ENCODE measurements around the gene RAPGEF4.

The RAPGEF4 gene

DNA sequence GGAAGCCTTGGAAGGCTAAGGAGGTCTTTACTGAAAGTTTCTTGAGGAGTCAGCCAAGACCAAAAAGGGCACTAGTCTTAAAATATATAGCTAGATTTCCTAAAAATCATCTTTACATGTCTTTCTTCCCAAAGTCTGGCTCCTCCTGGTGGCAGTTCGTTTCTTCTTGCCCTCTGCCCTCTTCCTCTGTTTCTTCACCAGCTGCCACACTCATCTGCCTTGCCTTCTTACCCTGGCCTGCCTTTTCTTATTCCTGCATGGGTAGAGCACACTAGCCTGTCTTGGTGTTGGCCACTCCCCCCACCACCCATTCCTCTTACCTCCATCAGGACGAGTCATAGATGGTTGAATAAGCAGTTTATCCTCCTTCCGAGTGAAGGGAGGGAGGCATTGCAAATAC is 129.8 kb downstream of the RAPGEF4 start:
- no peak for DNase-seq

DNA sequence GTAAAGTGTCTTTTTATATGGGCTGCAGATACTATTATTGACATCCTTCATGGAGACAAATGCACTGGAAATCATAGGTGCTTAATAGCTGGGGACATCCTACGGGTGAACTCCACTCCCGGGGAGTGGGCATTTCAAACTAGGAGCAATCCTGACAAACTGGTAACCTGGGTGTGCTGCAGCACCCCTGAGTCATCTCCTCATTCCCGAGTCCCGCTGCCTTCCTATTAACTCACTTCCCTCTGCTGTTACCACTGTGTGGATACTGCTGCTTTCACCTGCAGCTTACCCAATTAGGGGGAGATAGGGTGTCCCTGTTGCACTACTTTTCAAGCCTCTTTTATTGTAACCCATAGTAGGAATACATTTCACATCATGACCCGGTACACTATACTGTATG is 134.2 kb downstream of the RAPGEF4 start:
- DNase-seq: peak; percentile 27

DNA sequence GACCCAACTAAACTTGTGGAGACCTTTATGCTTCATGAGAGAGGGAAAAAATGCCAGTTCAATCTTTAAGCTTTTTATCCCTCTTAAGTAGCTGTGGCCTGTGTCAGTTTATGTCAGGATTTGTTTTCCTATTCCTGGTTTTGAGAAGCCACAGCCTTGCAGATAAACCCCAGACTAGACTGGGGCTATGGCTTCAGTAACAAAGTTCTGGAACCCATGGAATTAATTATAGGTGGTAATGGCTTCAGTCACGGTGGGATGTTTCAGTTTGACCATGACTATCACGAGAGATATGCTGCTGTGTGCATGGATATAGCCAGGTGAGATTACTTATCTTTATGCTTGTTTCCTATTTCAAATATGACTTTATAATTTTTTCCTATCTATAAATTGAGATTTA is 134.8 kb downstream of the RAPGEF4 start:
- DNase-seq: no peak

DNA sequence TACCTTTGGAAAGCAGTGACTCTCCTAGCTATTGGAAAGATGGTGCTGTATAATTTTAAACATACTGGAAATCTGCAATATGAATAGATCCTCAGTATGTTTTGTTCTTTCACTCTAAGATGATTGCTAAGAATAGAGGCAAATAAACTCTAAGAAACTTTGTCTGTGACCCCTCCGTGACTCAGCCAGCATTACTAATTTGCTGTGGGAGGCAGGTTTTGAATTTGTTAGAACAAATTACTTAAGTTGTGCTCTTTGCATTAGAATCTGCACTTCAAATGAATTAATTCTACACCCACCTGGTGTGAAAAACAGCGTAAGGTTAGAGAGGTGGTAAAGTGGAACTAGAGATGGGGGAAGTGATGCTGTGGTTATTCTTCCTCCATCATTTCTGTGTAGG is 142.2 kb downstream of the RAPGEF4 start:
- DNase-seq: no peak

DNA sequence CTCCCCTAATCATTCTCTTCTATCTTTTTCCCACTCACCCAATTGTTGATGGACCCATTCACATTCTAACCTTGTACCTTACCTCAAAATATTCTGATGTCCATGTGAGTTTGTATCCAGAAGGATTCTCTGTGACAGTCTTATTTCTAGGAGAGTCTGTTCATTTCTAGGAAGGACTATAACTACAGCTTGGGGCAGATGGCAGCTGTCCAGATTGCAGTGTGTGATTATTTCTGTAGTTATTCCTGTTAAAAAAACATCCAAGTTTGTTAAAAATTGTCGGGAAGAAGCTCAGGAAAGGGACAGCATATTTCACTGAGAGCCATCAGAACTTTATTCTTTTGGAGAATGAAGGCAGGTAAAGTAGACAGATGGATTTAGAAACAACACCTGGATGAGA is 142.6 kb downstream of the RAPGEF4 start:
- no peak for DNase-seq

- no peak for DNase-seq
These were observed 148.7 kb downstream of the RAPGEF4 start for GRCh38 chr2:172884336-172884735.

GRCh38 chr2:172885996-172886395 is 150.4 kb downstream of the RAPGEF4 start:
- DNase-seq: no peak

- no peak for DNase-seq
These were observed 151.6 kb downstream of the RAPGEF4 start for GRCh38 chr2:172887280-172887679.

- DNase-seq: no peak
These were observed 153.3 kb downstream of the RAPGEF4 start for GRCh38 chr2:172888714-172889669.

GRCh38 chr2:172889768-172890430 is 154.3 kb downstream of the RAPGEF4 start:
- DNase-seq: no peak

DNA sequence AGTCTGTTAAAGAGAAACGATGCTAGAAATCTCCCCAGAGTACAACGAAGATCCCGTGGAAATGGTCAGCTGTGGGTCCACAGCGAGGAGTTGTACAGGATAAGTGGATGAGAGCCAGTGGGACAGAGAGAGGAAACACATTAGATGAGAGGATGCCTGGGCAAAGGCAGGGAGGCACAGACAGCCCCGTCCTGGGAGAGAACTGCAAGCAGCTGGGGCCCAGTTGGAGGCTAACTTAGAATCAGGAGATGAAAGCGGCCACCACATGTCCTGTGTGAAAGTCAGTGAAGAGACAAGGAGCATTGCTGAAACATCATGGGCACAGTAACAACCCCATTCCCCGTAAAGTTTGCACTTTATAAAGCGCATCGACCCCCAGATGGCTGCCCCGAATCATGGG is 157.5 kb downstream of the RAPGEF4 start:
- no peak for DNase-seq

DNA sequence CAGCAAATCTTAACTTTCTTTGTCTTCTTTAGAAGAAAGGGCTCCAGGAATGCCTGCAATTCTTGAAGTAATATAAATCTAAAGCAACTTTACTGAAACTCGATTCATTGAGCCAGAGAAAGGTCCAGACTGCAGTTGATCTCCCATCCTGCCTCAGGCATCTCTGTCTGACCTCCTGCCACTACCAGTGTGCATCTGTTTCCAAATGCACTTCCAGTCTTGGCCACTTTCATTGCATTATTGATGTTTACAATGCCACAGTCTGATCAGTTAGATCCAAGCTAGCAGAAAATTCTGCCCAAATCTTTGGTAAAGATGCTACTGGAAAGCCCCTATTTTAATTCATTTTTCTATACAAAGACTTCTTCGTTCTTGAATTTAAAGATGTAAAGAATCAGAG is 158.0 kb downstream of the RAPGEF4 start:
- no peak for DNase-seq

- no peak for DNase-seq
These were observed 159.2 kb downstream of the RAPGEF4 start for GRCh38 chr2:172894689-172895387.

- DNase-seq: no peak
These were observed 161.0 kb downstream of the RAPGEF4 start for GRCh38 chr2:172896661-172897081.

DNA sequence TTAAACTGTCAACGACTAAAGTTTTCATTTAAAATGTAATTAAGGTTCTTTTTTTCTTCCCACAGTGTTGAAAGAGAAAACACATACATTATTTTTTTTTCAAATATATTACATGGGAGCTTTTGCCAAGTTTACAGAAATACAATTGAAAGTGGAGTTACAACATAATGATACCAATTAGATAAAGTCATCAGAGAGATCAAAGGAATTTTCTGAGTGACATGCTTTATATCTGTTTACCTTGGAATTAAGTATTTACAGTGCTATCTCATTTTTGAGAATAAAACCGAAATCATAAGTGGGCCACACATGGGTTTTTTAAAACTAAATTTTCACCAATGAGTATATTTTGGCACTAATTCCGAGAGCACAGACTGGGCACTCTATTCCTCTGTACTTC is 165.2 kb downstream of the RAPGEF4 start:
- no peak for DNase-seq

GRCh38 chr2:172901913-172902312 is 166.3 kb downstream of the RAPGEF4 start:
- DNase-seq: no peak

DNA sequence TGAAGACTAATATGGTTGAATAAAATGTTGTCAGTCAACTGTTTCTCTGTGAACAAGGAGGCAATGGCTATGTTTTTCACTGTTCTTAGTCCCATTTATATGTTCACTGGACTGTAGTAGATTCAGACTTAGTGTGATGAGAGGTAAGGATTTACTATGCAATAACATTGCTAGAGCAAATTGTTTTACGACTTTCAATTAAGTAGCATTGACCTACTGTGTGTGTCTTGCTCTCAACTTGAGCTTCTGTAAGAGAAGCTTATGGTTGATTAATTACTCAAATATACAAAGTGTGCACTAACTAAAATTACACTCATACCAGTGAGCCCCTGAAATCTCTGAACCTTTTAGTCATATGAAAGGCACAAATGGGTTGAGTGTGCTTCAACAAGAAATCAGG is 168.6 kb downstream of the RAPGEF4 start:
- no peak for DNase-seq

GRCh38 chr2:172905937-172906811 is 170.5 kb downstream of the RAPGEF4 start:
- no peak for DNase-seq

DNA sequence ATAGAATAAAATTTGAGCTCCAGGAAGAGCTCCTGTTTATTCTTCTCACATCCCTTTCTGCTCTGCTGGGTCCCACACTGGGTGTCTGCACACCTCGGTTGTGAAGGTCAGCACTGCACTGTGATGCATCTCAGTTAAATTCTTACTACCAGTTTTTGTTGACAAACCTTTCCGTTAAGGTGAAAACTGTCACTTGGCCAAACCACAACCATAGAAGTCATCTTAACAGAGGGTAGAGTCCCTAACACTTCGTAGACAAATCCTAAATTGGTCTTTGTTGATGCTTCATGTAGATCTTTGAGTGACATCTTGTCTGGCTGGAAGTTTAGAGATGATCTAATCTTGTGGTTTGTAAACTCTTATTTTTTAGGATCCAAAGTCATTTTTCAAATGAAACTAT is 172.6 kb downstream of the RAPGEF4 start:
- DNase-seq: no peak

DNA sequence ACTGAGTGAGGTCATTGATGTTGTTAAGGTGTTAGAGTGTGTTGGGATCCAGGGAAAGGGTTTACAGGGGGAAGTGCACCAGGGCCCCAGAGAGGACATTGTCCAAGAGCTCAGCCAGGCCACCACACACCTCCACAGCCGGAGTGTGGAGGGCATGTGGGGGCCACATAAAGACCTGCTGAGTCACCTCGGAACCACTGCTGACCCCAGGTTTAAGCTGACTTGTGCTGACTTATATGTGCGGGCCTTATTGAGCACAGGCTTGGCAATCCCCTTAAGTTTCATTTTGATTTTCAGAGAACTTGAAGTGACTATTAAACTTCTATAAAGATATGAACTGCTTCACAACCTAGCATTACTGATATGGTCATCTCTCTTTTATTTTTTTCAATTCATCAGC is 173.8 kb downstream of the RAPGEF4 start:
- DNase-seq: no peak

- no peak for DNase-seq
These were observed 176.6 kb downstream of the RAPGEF4 start for GRCh38 chr2:172912266-172912665.

DNA sequence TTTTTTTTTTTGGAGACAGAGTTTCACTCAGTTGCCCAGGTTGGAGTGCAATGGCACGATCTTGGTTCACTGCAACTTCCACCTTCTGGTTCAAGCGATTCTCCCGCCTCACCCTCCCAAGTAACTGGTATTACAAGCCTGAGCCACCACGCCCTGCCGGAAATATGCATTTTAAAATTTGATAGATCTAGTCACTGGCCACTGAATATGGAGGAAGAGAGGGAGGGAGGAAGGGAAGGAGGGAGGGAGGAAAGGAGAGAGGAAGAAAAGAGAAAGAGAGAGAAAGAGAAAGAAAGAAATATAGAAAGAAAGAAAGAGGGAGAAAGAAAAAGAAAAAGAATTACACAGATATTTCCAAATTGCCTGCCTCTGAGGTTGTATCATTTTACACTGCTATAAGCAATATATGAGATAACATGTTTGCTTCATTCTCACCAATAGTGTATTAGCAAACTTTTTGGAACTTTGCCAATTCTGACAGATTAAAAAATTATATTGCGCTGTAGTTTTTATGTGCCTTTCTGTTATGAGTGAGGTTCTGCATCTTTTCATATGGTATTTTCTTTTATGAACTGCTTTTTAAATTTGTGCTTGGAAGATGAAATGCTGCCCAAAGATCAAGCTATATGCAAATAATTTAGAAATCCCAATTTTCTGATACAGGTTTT is 178.8 kb downstream of the RAPGEF4 start:
- no peak for DNase-seq
